Measurements from ENCODE around the gene CSNK2A1. TPM values are rescaled to one million over a fixed set of nuclear protein-coding genes. Genes with fewer than 3 reads are reported as not detected.

Gene CSNK2A1
- total RNA-seq, 1 experiment from 2014 or later = 229 TPM

DNA sequence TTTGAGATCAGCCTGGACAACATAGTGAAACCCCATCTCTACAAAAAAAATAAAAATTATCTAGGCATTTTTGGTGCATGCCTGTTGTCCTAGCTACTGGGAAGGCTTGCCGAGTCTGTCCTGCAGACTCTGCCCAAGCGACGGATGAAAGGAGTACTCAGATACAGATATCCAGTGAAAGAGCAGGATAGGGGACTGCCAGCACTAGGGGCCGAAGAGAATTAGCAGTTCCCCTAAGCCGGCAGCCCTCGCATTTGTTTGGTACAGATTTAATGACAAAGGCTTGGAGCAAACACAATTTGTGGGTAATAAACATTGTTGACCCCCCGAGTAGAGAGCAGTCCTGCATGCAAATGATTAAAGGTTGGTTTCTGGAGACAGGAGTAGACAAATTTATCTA, 75.8 kb downstream of the CSNK2A1 start:
- H3K27ac ChIP-seq (ENCODE audit: insufficient read length, low read depth, low read length) = no peak overlapping the region
- no peak overlapping the region for H2BK12ac ChIP-seq (ENCODE audit: insufficient read length, low read depth, low read length)
- no peak for DNase-seq
- no peak overlapping the region for H4K5ac ChIP-seq (ENCODE audit: insufficient read length, low read depth, low read length)
- H3K9me3 Mint-ChIP-seq = peaks cover 44 to 49% of the 10 kb centered on the region in 2 experiments
- H3T11ph ChIP-seq (ENCODE audit: low read length) = no peak overlapping the region
- TF ChIP-seq, protein P1, sequence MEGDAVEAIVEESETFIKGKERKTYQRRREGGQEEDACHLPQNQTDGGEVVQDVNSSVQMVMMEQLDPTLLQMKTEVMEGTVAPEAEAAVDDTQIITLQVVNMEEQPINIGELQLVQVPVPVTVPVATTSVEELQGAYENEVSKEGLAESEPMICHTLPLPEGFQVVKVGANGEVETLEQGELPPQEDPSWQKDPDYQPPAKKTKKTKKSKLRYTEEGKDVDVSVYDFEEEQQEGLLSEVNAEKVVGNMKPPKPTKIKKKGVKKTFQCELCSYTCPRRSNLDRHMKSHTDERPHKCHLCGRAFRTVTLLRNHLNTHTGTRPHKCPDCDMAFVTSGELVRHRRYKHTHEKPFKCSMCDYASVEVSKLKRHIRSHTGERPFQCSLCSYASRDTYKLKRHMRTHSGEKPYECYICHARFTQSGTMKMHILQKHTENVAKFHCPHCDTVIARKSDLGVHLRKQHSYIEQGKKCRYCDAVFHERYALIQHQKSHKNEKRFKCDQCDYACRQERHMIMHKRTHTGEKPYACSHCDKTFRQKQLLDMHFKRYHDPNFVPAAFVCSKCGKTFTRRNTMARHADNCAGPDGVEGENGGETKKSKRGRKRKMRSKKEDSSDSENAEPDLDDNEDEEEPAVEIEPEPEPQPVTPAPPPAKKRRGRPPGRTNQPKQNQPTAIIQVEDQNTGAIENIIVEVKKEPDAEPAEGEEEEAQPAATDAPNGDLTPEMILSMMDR (conservative IDR thresholded peaks at IDR 0.05) = no peak
- H3K4me1 Mint-ChIP-seq = peaks cover 4 to 5% of the 10 kb centered on the region in 2 experiments
- H3K27me3 Mint-ChIP-seq (ENCODE audit: low read depth) = peaks cover 63% of the 10 kb centered on the region
- no peak overlapping the region for H2BK120ac ChIP-seq (ENCODE audit: low read depth, low read length, poor library complexity, severe bottlenecking)
- no peaks in the 10 kb centered on the region for H3K79me2 ChIP-seq (ENCODE audit: insufficient read depth, low read length)
- H3K23me2 ChIP-seq (ENCODE audit: insufficient read length, low read depth, low read length, poor library complexity, severe bottlenecking) = no peaks in the 10 kb centered on the region
- H4K91ac ChIP-seq (ENCODE audit: insufficient read length, low read depth, low read length) = no peak overlapping the region
- H3K14ac ChIP-seq (ENCODE audit: insufficient read depth, low read length) = no peak overlapping the region
- H3K23ac ChIP-seq (ENCODE audit: insufficient read length, low read depth, low read length) = no peak overlapping the region
- peaks cover 4 to 15% (median 7%) of the 10 kb centered on the region in 3 experiments; a peak in 5 of 7 replicates for H3K36me3 Mint-ChIP-seq (ENCODE audit: insufficient read depth in 1 of 3, low read depth in 3 of 3)
- H3K9me3 ChIP-seq (ENCODE audit: control insufficient read depth, low read depth, low read length) = peaks cover 24% of the 10 kb centered on the region
- H3K4ac ChIP-seq (ENCODE audit: low read depth, low read length) = no peak overlapping the region
- no peaks in the 10 kb centered on the region; the same call in 1 of the 2 replicates for H3K4me1 ChIP-seq (ENCODE audit: insufficient read depth, low read length)
- no peak overlapping the region for H2BK5ac ChIP-seq (ENCODE audit: insufficient read length, low read length)
- no peak overlapping the region for H2AK5ac ChIP-seq (ENCODE audit: insufficient read length, low read length)
- H3K9ac ChIP-seq (ENCODE audit: extremely low read depth, insufficient read length, low read length) = no peak overlapping the region
- H4K8ac ChIP-seq (replicated peaks; ENCODE audit: insufficient read length, low read depth, low read length) = no peak overlapping the region
- H2AFZ ChIP-seq (ENCODE audit: low read length) = no peak overlapping the region
- no peak overlapping the region for H3K27ac Mint-ChIP-seq
- no peak overlapping the region for H3K4me2 ChIP-seq (ENCODE audit: insufficient read depth, insufficient read length, low read length)
- H2BK15ac ChIP-seq (ENCODE audit: low read depth, low read length) = no peak overlapping the region
- no peaks in the 10 kb centered on the region for H3K27me3 ChIP-seq (ENCODE audit: insufficient read depth, low read length)
- no peak overlapping the region for H3K18ac ChIP-seq (ENCODE audit: insufficient read length, low read depth, low read length)
- no peak overlapping the region for H3K56ac ChIP-seq (ENCODE audit: insufficient read length, low read depth, low read length)
- H3K4me3 Mint-ChIP-seq = no peak overlapping the region
- no CpG with 5 or more reads among the region's 7 CpGs for WGBS (ENCODE audit: extremely low coverage, insufficient read length, low lambda C conversion rate)
- no peak overlapping the region for H2BK20ac ChIP-seq (ENCODE audit: low read depth, low read length, poor library complexity, severe bottlenecking)
- no peaks in the 10 kb centered on the region for H4K20me1 ChIP-seq (ENCODE audit: control insufficient read depth, insufficient read depth, insufficient read length)
- H3K79me1 ChIP-seq (ENCODE audit: insufficient read depth, low read depth, low read length, poor library complexity, severe bottlenecking) = no peaks in the 10 kb centered on the region
